ENCODE data around the gene SNUPN.
"Not testable (repeated sequence)": the region's sequence is repeated elsewhere in the genome, so short reads cannot be mapped to it uniquely, and the experiment has no call there.

The SNUPN gene

GRCh38 chr15:75561888-75562287 is 63.6 kb downstream of the SNUPN start:
- Histone ChIP-seq H3K79me2 (ENCODE audit: low read length) (no peaks in the 10 kb centered on the region), H3K9me3 (replicated peaks; ENCODE audit: insufficient read depth, low read length) (no peaks in the 10 kb centered on the region), H3F3A (ENCODE audit: insufficient read depth, low read length) (no peaks in the 10 kb centered on the region), H3K4me1 (ENCODE audit: low read length) (no peaks in the 10 kb centered on the region), H3K9ac (ENCODE audit: low read length) (no peak overlapping the region), H3K27ac (ENCODE audit: low read length) (no peak overlapping the region), H2AFZ (ENCODE audit: low read length) (no peak overlapping the region), H4K20me1 (ENCODE audit: insufficient read depth, low read length) (no peaks in the 10 kb centered on the region), H3K9me2 (replicated peaks; ENCODE audit: insufficient read depth, low read length) (no peaks in the 10 kb centered on the region), H3K27me3 (replicated peaks; ENCODE audit: insufficient read depth, low read length) (no peaks in the 10 kb centered on the region), H3K4me2 (ENCODE audit: low read depth, low read length) (no peak overlapping the region), H3K36me3 (replicated peaks; ENCODE audit: insufficient read depth, low read length) (no peaks in the 10 kb centered on the region), H3K4me3 (ENCODE audit: low read length) (no peak overlapping the region)
- TF ChIP-seq EZH2phosphoT487 (IDR thresholded peaks at IDR 0.05; ENCODE audit: low read length) (no peak), EZH2 (optimal IDR thresholded peaks at IDR 0.05; ENCODE audit: low read depth, low read length) (no peak), CTCF (IDR thresholded peaks at IDR 0.05; ENCODE audit: low read length) (no peak)
- DNase-seq, result no peak

GRCh38 chr15:75559360-75559759 is 66.2 kb downstream of the SNUPN start:
- H3K79me2 ChIP-seq (ENCODE audit: low read length); H3K4me1 ChIP-seq (ENCODE audit: low read length); H3K4me3 ChIP-seq (ENCODE audit: low read length); H3K27me3 ChIP-seq (replicated peaks; ENCODE audit: insufficient read depth, low read length); H3K4me2 ChIP-seq (ENCODE audit: low read depth, low read length); H3F3A ChIP-seq (ENCODE audit: insufficient read depth, low read length); H3K27ac ChIP-seq (ENCODE audit: low read length); H3K36me3 ChIP-seq (replicated peaks; ENCODE audit: insufficient read depth, low read length); H4K20me1 ChIP-seq (ENCODE audit: insufficient read depth, low read length); H3K9ac ChIP-seq (ENCODE audit: low read length); H3K9me2 ChIP-seq (replicated peaks; ENCODE audit: insufficient read depth, low read length); H2AFZ ChIP-seq (ENCODE audit: low read length); H3K9me3 ChIP-seq (replicated peaks; ENCODE audit: insufficient read depth, low read length); DNase-seq: not testable (repeated sequence)

- not testable (repeated sequence) for H3K9ac ChIP-seq (ENCODE audit: low read length); H3K9me3 ChIP-seq (replicated peaks; ENCODE audit: insufficient read depth, low read length); H3K4me2 ChIP-seq (ENCODE audit: low read depth, low read length); H4K20me1 ChIP-seq (ENCODE audit: insufficient read depth, low read length); H3K9me2 ChIP-seq (replicated peaks; ENCODE audit: insufficient read depth, low read length); DNase-seq; H3F3A ChIP-seq (ENCODE audit: insufficient read depth, low read length); H3K79me2 ChIP-seq (ENCODE audit: low read length); H3K4me3 ChIP-seq (ENCODE audit: low read length); H3K27me3 ChIP-seq (replicated peaks; ENCODE audit: insufficient read depth, low read length); H3K27ac ChIP-seq (ENCODE audit: low read length); H3K36me3 ChIP-seq (replicated peaks; ENCODE audit: insufficient read depth, low read length); H2AFZ ChIP-seq (ENCODE audit: low read length); H3K4me1 ChIP-seq (ENCODE audit: low read length)
Measured at GRCh38 chr15:75558955-75559354, 66.6 kb downstream of the SNUPN start.

GRCh38 chr15:75554717-75555116 is 70.8 kb downstream of the SNUPN start:
- H3K27ac ChIP-seq (ENCODE audit: low read length), result no peak overlapping the region
- H3K9me3 ChIP-seq (replicated peaks; ENCODE audit: insufficient read depth, low read length), result no peaks in the 10 kb centered on the region
- H3K9me2 ChIP-seq (replicated peaks; ENCODE audit: insufficient read depth, low read length), result no peaks in the 10 kb centered on the region
- no peak overlapping the region for H3K4me3 ChIP-seq (ENCODE audit: low read length)
- no peak overlapping the region for H3K9ac ChIP-seq (ENCODE audit: low read length)
- no peaks in the 10 kb centered on the region for H3K36me3 ChIP-seq (replicated peaks; ENCODE audit: insufficient read depth, low read length)
- TF ChIP-seq CTCF (IDR thresholded peaks at IDR 0.05; ENCODE audit: low read length), result no peak
- no peak for TF ChIP-seq EZH2phosphoT487 (IDR thresholded peaks at IDR 0.05; ENCODE audit: low read length)
- TF ChIP-seq EZH2 (optimal IDR thresholded peaks at IDR 0.05; ENCODE audit: low read depth, low read length), result no peak
- no peaks in the 10 kb centered on the region for H3K79me2 ChIP-seq (ENCODE audit: low read length)
- no peaks in the 10 kb centered on the region for H3K4me1 ChIP-seq (ENCODE audit: low read length)
- no peaks in the 10 kb centered on the region for H4K20me1 ChIP-seq (ENCODE audit: insufficient read depth, low read length)
- H3K27me3 ChIP-seq (replicated peaks; ENCODE audit: insufficient read depth, low read length), result no peaks in the 10 kb centered on the region
- no peak for DNase-seq
- H2AFZ ChIP-seq (ENCODE audit: low read length), result no peak overlapping the region
- H3F3A ChIP-seq (ENCODE audit: insufficient read depth, low read length), result no peaks in the 10 kb centered on the region
- no peak overlapping the region for H3K4me2 ChIP-seq (ENCODE audit: low read depth, low read length)
